Stimulated activated CD4-positive, alpha-beta T cell treated with anti-CD3 and anti-CD28 coated beads, Interleukin-1b, Interleukin-23, amount 100 ng/mL, for 48 hours (primary cell): ENCODE measurements around the gene COQ10B.
"Not testable (repeated sequence)": the region's sequence is repeated elsewhere in the genome, so short reads cannot be mapped to it uniquely, and the experiment has no call there.

ENCODE experiments used
- DNase-seq: peaks from one replicate; pipeline ENCODE4 v3.0.0-alpha.2; 2020

The COQ10B gene

GRCh38 chr2:197453123-197453913 lies at the start of gene COQ10B:
Gene COQ10B (plus strand): TSS chr2:197453552. CDS start chr2:197453561, 9 bp downstream.
- DNase-seq: peak; percentile 99

GRCh38 chr2:197405582-197405981 lies 47.8 kb upstream of the COQ10B start:
- DNase-seq: no peak

GRCh38 chr2:197414039-197414438 lies 39.3 kb upstream of the COQ10B start:
- DNase-seq: no peak

- no peak for DNase-seq
These were observed 38.8 kb upstream of the COQ10B start for GRCh38 chr2:197414515-197414914.

- no peak for DNase-seq
These were observed 37.1 kb upstream of the COQ10B start for GRCh38 chr2:197416268-197416667.

- no peak for DNase-seq
These were observed 33.9 kb upstream of the COQ10B start for GRCh38 chr2:197419438-197419837.

GRCh38 chr2:197423307-197423706 lies 30.0 kb upstream of the COQ10B start:
- DNase-seq: no peak

GRCh38 chr2:197425550-197425949 lies 27.8 kb upstream of the COQ10B start:
- DNase-seq: no peak

GRCh38 chr2:197426723-197427603 lies 26.4 kb upstream of the COQ10B start:
- no peak for DNase-seq

- no peak for DNase-seq
These were observed 25.4 kb upstream of the COQ10B start for GRCh38 chr2:197427986-197428385.

- no peak for DNase-seq
These were observed 21.5 kb upstream of the COQ10B start for GRCh38 chr2:197431858-197432257.

GRCh38 chr2:197432527-197432926 lies 20.8 kb upstream of the COQ10B start:
- DNase-seq: not testable (repeated sequence)

GRCh38 chr2:197433780-197434438 lies 19.4 kb upstream of the COQ10B start:
- DNase-seq: no peak

- DNase-seq: peak; percentile 99
These were observed 18.5 kb upstream of the COQ10B start, which contains the start of gene SF3B1 for GRCh38 chr2:197434541-197435513. Gene SF3B1 (minus strand): TSS chr2:197435028. CDS start chr2:197434999, 29 bp downstream.

- no peak for DNase-seq
These were observed 17.5 kb upstream of the COQ10B start for GRCh38 chr2:197435598-197436420.

GRCh38 chr2:197437380-197437779 lies 16.0 kb upstream of the COQ10B start:
- DNase-seq: no peak

- no peak for DNase-seq
These were observed 10.5 kb upstream of the COQ10B start for GRCh38 chr2:197442857-197443256.

GRCh38 chr2:197445746-197446145 lies 7.6 kb upstream of the COQ10B start:
- no peak for DNase-seq

GRCh38 chr2:197446844-197447243 lies 6.5 kb upstream of the COQ10B start:
- no peak for DNase-seq

- no peak for DNase-seq
These were observed 2.9 kb upstream of the COQ10B start for GRCh38 chr2:197450465-197450864.

GRCh38 chr2:197450935-197451358 lies 2.4 kb upstream of the COQ10B start:
- peak; percentile 12 for DNase-seq
